Measurements from ENCODE around the gene ULK4. TPM values are rescaled to one million over a fixed set of nuclear protein-coding genes. Genes with fewer than 3 reads are reported as not detected.
"Not testable (repeated sequence)": the region's sequence is repeated elsewhere in the genome, so short reads cannot be mapped to it uniquely, and the experiment has no call there.

The ULK4 gene
- total and polyA plus RNA-seq, 7 donors = 2.1 to 18.6 (median 8.9) TPM

GRCh38 chr3:41845826-41846225 lies 116.1 kb downstream of the ULK4 start:
- TF ChIP-seq POLR2AphosphoS5 (IDR thresholded peaks at IDR 0.05) = peak in 2 of 4 donors; percentile 18 to 26
- no peak for TF ChIP-seq CTCF (IDR thresholded peaks at IDR 0.05)
- H3K36me3 ChIP-seq = no peaks in the 10 kb centered on the region
- H3K27ac ChIP-seq = no peak overlapping the region
- H3K4me1 ChIP-seq = peaks cover 0 to 10% (median 0%) of the 10 kb centered on the region in 4 donors
- intact Hi-C loops (cut with DNase I) = no loop called here
- H3K9me3 ChIP-seq = no peaks in the 10 kb centered on the region
- no peak overlapping the region for H3K4me3 ChIP-seq
- WGBS, 2 donors = 80 to 81% methylated on average over 1 of the region's 1 CpG
- no peaks in the 10 kb centered on the region for H3K27me3 ChIP-seq
- DNase-seq = no peak

GRCh38 chr3:41844256-41844655 lies 117.6 kb downstream of the ULK4 start:
- H3K9me3 ChIP-seq; DNase-seq; H3K4me3 ChIP-seq; intact Hi-C loops (cut with DNase I); H3K4me1 ChIP-seq; H3K27ac ChIP-seq; H3K36me3 ChIP-seq; H3K27me3 ChIP-seq: not testable (repeated sequence)
- WGBS, 2 donors = 96 to 98% methylated on average over 24 of the region's 24 CpGs

- H3K27ac ChIP-seq; DNase-seq; H3K36me3 ChIP-seq; H3K27me3 ChIP-seq; H3K9me3 ChIP-seq; H3K4me3 ChIP-seq; intact Hi-C loops (cut with DNase I); H3K4me1 ChIP-seq: not testable (repeated sequence)
- WGBS, 2 donors = 98% methylated on average over 52 of the region's 52 CpGs
Measured at GRCh38 chr3:41840936-41841668, 120.8 kb downstream of the ULK4 start.

GRCh38 chr3:41836360-41837134 lies 125.4 kb downstream of the ULK4 start:
- H3K36me3 ChIP-seq = no peaks in the 10 kb centered on the region
- intact Hi-C loops (cut with DNase I) = no loop called here
- WGBS, 2 donors = 83% methylated on average over 11 of the region's 11 CpGs
- H3K4me1 ChIP-seq = no peaks in the 10 kb centered on the region
- no peaks in the 10 kb centered on the region for H3K27me3 ChIP-seq
- peaks cover 0 to 1% (median 0%) of the 10 kb centered on the region in 4 donors for H3K9me3 ChIP-seq
- no peak overlapping the region for H3K4me3 ChIP-seq
- DNase-seq = no peak
- TF ChIP-seq CTCF (IDR thresholded peaks at IDR 0.05) (no peak), POLR2A (IDR thresholded peaks at IDR 0.05) (no peak), POLR2AphosphoS5 (IDR thresholded peaks at IDR 0.05) (no peak)
- H3K27ac ChIP-seq = no peak overlapping the region

- no peak for TF ChIP-seq CTCF (IDR thresholded peaks at IDR 0.05)
- TF ChIP-seq EP300 (IDR thresholded peaks at IDR 0.05) = no peak
- no peak for TF ChIP-seq POLR2AphosphoS5 (IDR thresholded peaks at IDR 0.05)
- TF ChIP-seq POLR2A (IDR thresholded peaks at IDR 0.05) = no peak
- H3K27me3 ChIP-seq = no peaks in the 10 kb centered on the region
Measured at GRCh38 chr3:41833628-41834027, 128.3 kb downstream of the ULK4 start.

More at GRCh38 chr3:41833628-41834027, 128.3 kb downstream of the ULK4 start:
- no peaks in the 10 kb centered on the region for H3K36me3 ChIP-seq
- H3K27ac ChIP-seq = no peak overlapping the region
- 87 to 95% methylated on average over 3 of the region's 3 CpGs for whole genome bisulfite sequencing, 2 donors
- H3K9me3 ChIP-seq = peaks cover 0 to 1% (median 0%) of the 10 kb centered on the region in 4 donors
- no peaks in the 10 kb centered on the region for H3K4me1 ChIP-seq
- intact Hi-C loops (cut with DNase I) = no loop called here
- no peak overlapping the region for H3K4me3 ChIP-seq
- DNase-seq = no peak
